H7 (cell line): ENCODE measurements around the gene FARS2. TPM values are rescaled to one million over a fixed set of nuclear protein-coding genes. Genes with fewer than 3 reads are reported as not detected.

ENCODE experiments used
- DNase-seq: peaks from one replicate; pipeline ENCODE4 v3.0.0; 2012
- H3K27me3 ChIP-seq: 2 replicates; pipeline ENCODE4 v1.6.0; 2011; ENCODE audit warnings: mild to moderate bottlenecking, low read length; ENCODE audit not compliant: control insufficient read depth, insufficient read depth
- H3K36me3 ChIP-seq: replicated peaks from 2 replicates; pipeline ENCODE4 v1.5.1; 2011; ENCODE audit warnings: low read length; ENCODE audit not compliant: control insufficient read depth, insufficient read depth
- H3K4me3 ChIP-seq: 2 replicates; pipeline ENCODE4 v1.5.1; 2011; ENCODE audit warnings: low read depth, mild to moderate bottlenecking, control low read depth, low read length, moderate library complexity; ENCODE audit not compliant: insufficient read depth
- total RNA-seq: library from RNA; depleted of rRNA; stranded (reverse); fragments of >200 nt; shearing (Covaris generic); gene quantifications from 2 replicates; pipeline ENCODE4 v1.2.3, GENCODE V29; 2014

The FARS2 gene
- total RNA-seq, 1 experiment from 2014 or later, result 27.1 TPM

GRCh38 chr6:5468586-5468985 is 207.3 kb downstream of the FARS2 start:
- Histone ChIP-seq H3K36me3 (no peaks in the 10 kb centered on the region), H3K4me3 (no peak overlapping the region), H3K27me3 (no peaks in the 10 kb centered on the region)
- no peak for DNase-seq

GRCh38 chr6:5469101-5469846 is 208.0 kb downstream of the FARS2 start:
- Histone ChIP-seq H3K4me3 (no peak overlapping the region), H3K27me3 (no peaks in the 10 kb centered on the region), H3K36me3 (no peaks in the 10 kb centered on the region)
- no peak for DNase-seq

- Histone ChIP-seq H3K27me3 (no peaks in the 10 kb centered on the region), H3K4me3 (no peak overlapping the region), H3K36me3 (no peaks in the 10 kb centered on the region)
- peak; percentile 36 for DNase-seq
These were observed 209.7 kb downstream of the FARS2 start for GRCh38 chr6:5471044-5471443.

GRCh38 chr6:5471637-5472398 is 210.5 kb downstream of the FARS2 start:
- no peak overlapping the region for H3K4me3 ChIP-seq
- no peaks in the 10 kb centered on the region for H3K27me3 ChIP-seq
- peak; percentile 42 for DNase-seq
- H3K36me3 ChIP-seq, result no peaks in the 10 kb centered on the region

GRCh38 chr6:5472571-5472970 is 211.3 kb downstream of the FARS2 start:
- Histone ChIP-seq H3K4me3 (no peak overlapping the region), H3K36me3 (no peaks in the 10 kb centered on the region), H3K27me3 (no peaks in the 10 kb centered on the region)
- no peak for DNase-seq

GRCh38 chr6:5475779-5476178 is 214.5 kb downstream of the FARS2 start:
- Histone ChIP-seq H3K27me3 (no peaks in the 10 kb centered on the region), H3K36me3 (no peaks in the 10 kb centered on the region), H3K4me3 (no peak overlapping the region)
- DNase-seq, result no peak

GRCh38 chr6:5478380-5478779 is 217.1 kb downstream of the FARS2 start:
- Histone ChIP-seq H3K36me3 (no peaks in the 10 kb centered on the region), H3K4me3 (no peak overlapping the region), H3K27me3 (no peaks in the 10 kb centered on the region)
- no peak for DNase-seq

GRCh38 chr6:5481033-5481432 is 219.7 kb downstream of the FARS2 start:
- no peak for DNase-seq
- Histone ChIP-seq H3K27me3 (no peaks in the 10 kb centered on the region), H3K36me3 (no peaks in the 10 kb centered on the region), H3K4me3 (no peak overlapping the region)

- DNase-seq, result no peak
- no peaks in the 10 kb centered on the region for H3K27me3 ChIP-seq
- H3K36me3 ChIP-seq, result no peaks in the 10 kb centered on the region
- no peak overlapping the region for H3K4me3 ChIP-seq
These were observed 220.4 kb downstream of the FARS2 start for GRCh38 chr6:5481750-5482149.

GRCh38 chr6:5482619-5483018 is 221.3 kb downstream of the FARS2 start:
- Histone ChIP-seq H3K4me3 (no peak overlapping the region), H3K36me3 (no peaks in the 10 kb centered on the region), H3K27me3 (no peaks in the 10 kb centered on the region)
- no peak for DNase-seq

GRCh38 chr6:5484692-5485091 is 223.4 kb downstream of the FARS2 start:
- H3K4me3 ChIP-seq, result no peak overlapping the region
- H3K27me3 ChIP-seq, result no peaks in the 10 kb centered on the region
- DNase-seq, result no peak
- no peaks in the 10 kb centered on the region for H3K36me3 ChIP-seq

- H3K36me3 ChIP-seq, result no peaks in the 10 kb centered on the region
- no peak for DNase-seq
- no peak overlapping the region for H3K4me3 ChIP-seq
- no peaks in the 10 kb centered on the region for H3K27me3 ChIP-seq
These were observed 224.9 kb downstream of the FARS2 start for GRCh38 chr6:5486214-5486613.

GRCh38 chr6:5490501-5491069 is 229.3 kb downstream of the FARS2 start:
- DNase-seq, result no peak
- Histone ChIP-seq H3K27me3 (no peaks in the 10 kb centered on the region), H3K4me3 (no peak overlapping the region), H3K36me3 (no peaks in the 10 kb centered on the region)

- no peak overlapping the region for H3K4me3 ChIP-seq
- no peaks in the 10 kb centered on the region for H3K36me3 ChIP-seq
- no peaks in the 10 kb centered on the region for H3K27me3 ChIP-seq
- no peak for DNase-seq
These were observed 231.0 kb downstream of the FARS2 start for GRCh38 chr6:5492356-5492755.

GRCh38 chr6:5493806-5494205 is 232.5 kb downstream of the FARS2 start:
- H3K36me3 ChIP-seq, result no peaks in the 10 kb centered on the region
- no peak for DNase-seq

More at GRCh38 chr6:5493806-5494205, 232.5 kb downstream of the FARS2 start:
- H3K4me3 ChIP-seq, result no peak overlapping the region
- H3K27me3 ChIP-seq, result no peaks in the 10 kb centered on the region
